Upper lobe of left lung (tissue), 4 donors: ENCODE data around the gene TBXAS1.

Source experiments
- CTCF ChIP-seq, 6 experiments: fragments of 450-650 bp in 4 of 6; fragments of 200-600 bp in 2 of 6; sonication (generic) in 2 of 6; IDR thresholded peaks; one replicate each; pipeline ENCODE4 v1.5.1; 2016 to 2019; ENCODE audit warnings: antibody characterized with exemption in 6 of 6
- POLR2A ChIP-seq, 4 donors: fragments of 450-650 bp; IDR thresholded peaks; one replicate each; pipeline ENCODE4 v1.5.1; 2016 to 2017; ENCODE audit warnings: antibody characterized with exemption in 4 of 4, mild to moderate bottlenecking in 2 of 4
- POLR2AphosphoS5 ChIP-seq, 2 donors: sonication (generic); formaldehyde crosslinking; IDR thresholded peaks; one replicate each; pipeline ENCODE4 v1.5.1; 2017; ENCODE audit warnings: antibody characterized with exemption in 2 of 2

- TF ChIP-seq CTCF (IDR thresholded peaks at IDR 0.05): no peak
- TF ChIP-seq POLR2AphosphoS5 (IDR thresholded peaks at IDR 0.05): no peak
- TF ChIP-seq POLR2A (IDR thresholded peaks at IDR 0.05): no peak
Measured at GRCh38 chr7:140039896-140040295, 210.8 kb downstream of the TBXAS1 start.
